GM12864 (cell line): ENCODE data around the gene SYNGR2.
A peak's percentile ranks its signal among the peaks of the same experiment; 100 is the strongest.

Experiments
- DNase-seq: peaks from one replicate; pipeline ENCODE4 v3.0.0-alpha.2; 2011; ENCODE audit warnings: low read depth
- H3K4me3 ChIP-seq: 2 replicates; pipeline ENCODE4 v1.5.1; 2011; ENCODE audit warnings: mild to moderate bottlenecking, low read depth, low read length, control low read depth
- CTCF ChIP-seq: IDR thresholded peaks from 2 replicates; pipeline ENCODE4 v1.5.1; 2011; ENCODE audit warnings: low read depth, mild to moderate bottlenecking, moderate library complexity, low read length, control low read depth, inconsistent platforms; ENCODE audit errors: missing control alignments

Gene SYNGR2

GRCh38 chr17:78208486-78208885 lies 40.1 kb downstream of the SYNGR2 start:
- no peak for TF ChIP-seq CTCF

GRCh38 chr17:78210111-78210510 lies 41.7 kb downstream of the SYNGR2 start:
- DNase-seq: no peak
- no peak overlapping the region for H3K4me3 ChIP-seq
- no peak for TF ChIP-seq CTCF

More at GRCh38 chr17:78208486-78208885, 40.1 kb downstream of the SYNGR2 start:
- DNase-seq: no peak
- H3K4me3 ChIP-seq: no peak overlapping the region

GRCh38 chr17:78211032-78211431 lies 42.7 kb downstream of the SYNGR2 start:
- no peak for TF ChIP-seq CTCF
- no peak overlapping the region for H3K4me3 ChIP-seq
- no peak for DNase-seq

GRCh38 chr17:78214016-78214705 lies 45.8 kb downstream of the SYNGR2 start, which contains the start of gene BIRC5:
Gene BIRC5, plus strand, starts transcription at chr17:78214253. Its CDS starts 64 bp downstream, at chr17:78214317.
- DNase-seq: peak; percentile 42
- peak within 1 kb of the TSS; percentile 91 for H3K4me3 ChIP-seq
- TF ChIP-seq CTCF: no peak

GRCh38 chr17:78214706-78215061 lies 46.3 kb downstream of the SYNGR2 start:
- no peak for TF ChIP-seq CTCF
- peak overlapping the region; percentile 91 for H3K4me3 ChIP-seq
- DNase-seq: no peak

- DNase-seq: no peak
- no peak overlapping the region for H3K4me3 ChIP-seq
- no peak for TF ChIP-seq CTCF
Observed at GRCh38 chr17:78219396-78220150, 51.2 kb downstream of the SYNGR2 start.
